Astrocyte (in vitro differentiated cells and primary cell): ENCODE data around the gene TOR1A.

Experiments
- CTCF ChIP-seq: IDR thresholded peaks from 2 replicates; pipeline ENCODE4 v1.5.1; 2011; ENCODE audit warnings: low read depth, mild to moderate bottlenecking, inconsistent platforms, low read length, moderate library complexity; ENCODE audit not compliant: insufficient read depth
- EZH2 ChIP-seq: IDR thresholded peaks from 2 replicates; pipeline ENCODE4 v1.6.1; 2012; ENCODE audit warnings: mild to moderate bottlenecking, low read length, inconsistent platforms; ENCODE audit not compliant: insufficient read depth

- no peak for TF ChIP-seq CTCF
- no peak for TF ChIP-seq EZH2
Observed at GRCh38 chr9:129860653-129861446, 36.9 kb upstream of the TOR1A start.
